HG03159 (cell line): ENCODE results near the gene MRM2.

Source experiments
- ATAC-seq: cut with Tn5 transposase; IDR thresholded peaks from one replicate; pipeline ENCODE4 v1.9.1; 2021; ENCODE audit warnings: mild to moderate bottlenecking, moderate library complexity; ENCODE audit not compliant: unreplicated experiment

The MRM2 gene

GRCh38 chr7:2193575-2194305 is 48.3 kb downstream of the MRM2 start:
- ATAC-seq, result no peak

- ATAC-seq, result no peak
Measured at GRCh38 chr7:2192831-2193534, 49.0 kb downstream of the MRM2 start.

- ATAC-seq, result no peak
Measured at GRCh38 chr7:2191016-2191415, 51.0 kb downstream of the MRM2 start.

- ATAC-seq, result no peak
Measured at GRCh38 chr7:2190531-2190930, 51.5 kb downstream of the MRM2 start.

GRCh38 chr7:2186166-2186565 is 55.8 kb downstream of the MRM2 start:
- ATAC-seq, result no peak

GRCh38 chr7:2185715-2186114 is 56.3 kb downstream of the MRM2 start:
- ATAC-seq, result no peak
